Measurements from ENCODE around the gene CTTNBP2. TPM values are rescaled to one million over a fixed set of nuclear protein-coding genes. Genes with fewer than 3 reads are reported as not detected.

Gene CTTNBP2
- total RNA-seq, 1 donor from 2014 or later = 1.2 TPM

GRCh38 chr7:117809958-117810357 lies 63.3 kb downstream of the CTTNBP2 start:
- Histone ChIP-seq H3K27ac (replicated peaks) (no peak overlapping the region), H3K9me3 (replicated peaks) (no peaks in the 10 kb centered on the region), H3K4me3 (no peak overlapping the region), H3K36me3 (no peaks in the 10 kb centered on the region), H3K27me3 (ENCODE audit: low read depth) (no peaks in the 10 kb centered on the region), H3K4me1 (peaks cover 31% of the 10 kb centered on the region)
- no peak for TF ChIP-seq CTCF (IDR thresholded peaks at IDR 0.05; ENCODE audit: borderline replicate concordance)
- intact Hi-C loops (cut with micrococcal nuclease) = no loop called here
- no peak for DNase-seq

- H3K9me3 ChIP-seq (replicated peaks) = no peaks in the 10 kb centered on the region
- no peaks in the 10 kb centered on the region for H3K36me3 ChIP-seq
- no peaks in the 10 kb centered on the region for H3K27me3 ChIP-seq (ENCODE audit: low read depth)
- no peak for DNase-seq
- peaks cover 31% of the 10 kb centered on the region for H3K4me1 ChIP-seq
- H3K4me3 ChIP-seq = no peak overlapping the region
- TF ChIP-seq CTCF (IDR thresholded peaks at IDR 0.05; ENCODE audit: borderline replicate concordance) = no peak
- H3K27ac ChIP-seq (replicated peaks) = no peak overlapping the region
- intact Hi-C loops (cut with micrococcal nuclease) = no loop called here
These were observed 64.1 kb downstream of the CTTNBP2 start for GRCh38 chr7:117808910-117809705.

DNA sequence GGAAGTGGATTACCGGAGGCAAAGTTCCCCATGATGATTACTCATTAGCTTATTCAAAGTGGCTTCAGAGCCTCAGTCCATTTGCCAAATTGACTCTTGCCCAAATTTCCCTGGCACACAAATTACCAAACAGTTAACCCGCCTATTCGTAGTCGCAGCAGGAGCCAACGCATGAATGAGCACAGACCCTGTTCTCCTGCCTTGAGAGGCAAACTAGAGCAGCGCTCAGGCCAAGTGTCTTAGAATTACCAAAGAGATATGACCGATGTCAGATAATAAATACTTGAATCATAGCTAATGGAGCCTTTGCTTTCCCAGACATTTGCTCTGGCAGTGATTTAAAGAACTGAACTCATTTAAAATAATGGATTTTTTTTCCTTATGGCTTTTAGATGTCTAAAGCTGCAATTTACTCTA lies 64.9 kb downstream of the CTTNBP2 start:
- intact Hi-C loops (cut with micrococcal nuclease) = no loop called here

DNA sequence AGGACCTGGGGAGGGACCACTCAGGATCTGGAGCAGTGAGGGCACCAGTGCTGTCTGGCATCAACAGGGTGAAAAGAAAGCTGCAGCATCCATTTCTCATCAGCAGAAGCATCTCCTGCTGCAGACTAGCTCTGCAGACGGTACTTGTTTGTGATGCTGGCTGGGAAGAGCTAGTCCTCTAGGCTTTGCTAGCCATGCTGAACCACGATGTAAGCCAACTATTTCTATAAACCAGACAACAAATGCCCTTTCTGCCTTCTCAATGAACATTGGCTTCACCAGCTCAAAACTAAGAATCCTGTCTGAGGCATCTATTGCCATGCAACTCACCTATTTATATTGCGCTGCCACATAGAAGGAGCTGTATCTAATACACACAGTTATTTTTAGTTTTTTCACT lies 65.6 kb downstream of the CTTNBP2 start:
- Histone ChIP-seq H3K36me3 (no peaks in the 10 kb centered on the region), H3K4me1 (peaks cover 31% of the 10 kb centered on the region), H3K27ac (replicated peaks) (no peak overlapping the region), H3K4me3 (no peak overlapping the region), H3K9me3 (replicated peaks) (no peaks in the 10 kb centered on the region), H3K27me3 (ENCODE audit: low read depth) (no peaks in the 10 kb centered on the region)
- intact Hi-C loops (cut with micrococcal nuclease) = no loop called here
- no peak for DNase-seq
- no peak for TF ChIP-seq CTCF (IDR thresholded peaks at IDR 0.05; ENCODE audit: borderline replicate concordance)

More for the DNA sequence above, 64.9 kb downstream of the CTTNBP2 start:
- H3K4me3 ChIP-seq = peak overlapping the region; percentile 11
- no peak overlapping the region for H3K27ac ChIP-seq (replicated peaks)
- DNase-seq = peak; percentile 29
- no peaks in the 10 kb centered on the region for H3K27me3 ChIP-seq (ENCODE audit: low read depth)
- no peaks in the 10 kb centered on the region for H3K36me3 ChIP-seq
- TF ChIP-seq CTCF (IDR thresholded peaks at IDR 0.05; ENCODE audit: borderline replicate concordance) = no peak
- no peaks in the 10 kb centered on the region for H3K9me3 ChIP-seq (replicated peaks)
- peaks cover 31% of the 10 kb centered on the region for H3K4me1 ChIP-seq

GRCh38 chr7:117806011-117806410 lies 67.2 kb downstream of the CTTNBP2 start:
- Histone ChIP-seq H3K27me3 (ENCODE audit: low read depth) (no peaks in the 10 kb centered on the region), H3K9me3 (replicated peaks) (no peaks in the 10 kb centered on the region), H3K27ac (replicated peaks) (no peak overlapping the region), H3K4me3 (no peak overlapping the region), H3K36me3 (no peaks in the 10 kb centered on the region), H3K4me1 (peaks cover 31% of the 10 kb centered on the region)
- TF ChIP-seq CTCF (IDR thresholded peaks at IDR 0.05; ENCODE audit: borderline replicate concordance) = no peak
- no peak for DNase-seq
- intact Hi-C loops (cut with micrococcal nuclease) = no loop called here
